ENCODE data around the gene SLC28A2.
"Not testable (repeated sequence)": the region's sequence is repeated elsewhere in the genome, so short reads cannot be mapped to it uniquely, and the experiment has no call there.

SLC28A2 gene

GRCh38 chr15:45234562-45235235, 17.3 kb upstream of the SLC28A2 start:
- TF ChIP-seq CTCF (conservative IDR thresholded peaks at IDR 0.05; ENCODE audit: low read length) = no peak
- no peak overlapping the region for H3K4me3 ChIP-seq (ENCODE audit: low read length)
- DNase-seq (ENCODE audit: low read depth) = no peak

- DNase-seq (ENCODE audit: low read depth) = not testable (repeated sequence)
Measured at GRCh38 chr15:45236806-45237205, 15.2 kb upstream of the SLC28A2 start.

GRCh38 chr15:45242289-45242688, 9.7 kb upstream of the SLC28A2 start:
- no peak overlapping the region for H3K4me3 ChIP-seq (ENCODE audit: low read length)
- TF ChIP-seq CTCF (conservative IDR thresholded peaks at IDR 0.05; ENCODE audit: low read length) = no peak
- no peak for DNase-seq (ENCODE audit: low read depth)

More at GRCh38 chr15:45236806-45237205, 15.2 kb upstream of the SLC28A2 start:
- not testable (repeated sequence) for H3K4me3 ChIP-seq (ENCODE audit: low read length)

- DNase-seq (ENCODE audit: low read depth) = no peak
- no peak for TF ChIP-seq CTCF (conservative IDR thresholded peaks at IDR 0.05; ENCODE audit: low read length)
Measured at GRCh38 chr15:45249125-45249780, 2.8 kb upstream of the SLC28A2 start.

GRCh38 chr15:45253330-45253729, 1.3 kb downstream of the SLC28A2 start:
- H3K4me3 ChIP-seq (ENCODE audit: low read length) = no peak overlapping the region
- DNase-seq (ENCODE audit: low read depth) = no peak
- peak; percentile 8; the same call in 1 of the 2 replicates for TF ChIP-seq CTCF (conservative IDR thresholded peaks at IDR 0.05; ENCODE audit: low read length)

More at GRCh38 chr15:45249125-45249780, 2.8 kb upstream of the SLC28A2 start:
- H3K4me3 ChIP-seq (ENCODE audit: low read length) = no peak overlapping the region

- no peak overlapping the region for H3K4me3 ChIP-seq (ENCODE audit: low read length)
- no peak for TF ChIP-seq CTCF (conservative IDR thresholded peaks at IDR 0.05; ENCODE audit: low read length)
- no peak for DNase-seq (ENCODE audit: low read depth)
Measured at GRCh38 chr15:45254405-45254804, 2.4 kb downstream of the SLC28A2 start.

- not testable (repeated sequence) for H3K4me3 ChIP-seq (ENCODE audit: low read length)
- DNase-seq (ENCODE audit: low read depth) = peak; percentile 38
Measured at GRCh38 chr15:45254824-45255223, 2.8 kb downstream of the SLC28A2 start.

- TF ChIP-seq CTCF (conservative IDR thresholded peaks at IDR 0.05; ENCODE audit: low read length) = no peak
- no peak for DNase-seq (ENCODE audit: low read depth)
- no peak overlapping the region for H3K4me3 ChIP-seq (ENCODE audit: low read length)
Measured at GRCh38 chr15:45259796-45260195, 7.8 kb downstream of the SLC28A2 start.
